Upper lobe of left lung (tissue), 4 donors: ENCODE data around the gene RBBP5.

Experiments used
- POLR2A ChIP-seq, 4 donors: fragments of 450-650 bp; IDR thresholded peaks; one replicate each; pipeline ENCODE4 v1.5.1; 2016 to 2017; ENCODE audit warnings: antibody characterized with exemption in 4 of 4, mild to moderate bottlenecking in 2 of 4
- POLR2AphosphoS5 ChIP-seq, 2 donors: sonication (generic); formaldehyde crosslinking; IDR thresholded peaks; one replicate each; pipeline ENCODE4 v1.5.1; 2017; ENCODE audit warnings: antibody characterized with exemption in 2 of 2
- TF ChIP-seq, protein P1 (sequence below), 6 experiments: fragments of 450-650 bp in 4 of 6; fragments of 200-600 bp in 2 of 6; sonication (generic) in 2 of 6; IDR thresholded peaks; one replicate each; pipeline ENCODE4 v1.5.1; 2016 to 2019; ENCODE audit warnings: antibody characterized with exemption in 6 of 6

DNA sequence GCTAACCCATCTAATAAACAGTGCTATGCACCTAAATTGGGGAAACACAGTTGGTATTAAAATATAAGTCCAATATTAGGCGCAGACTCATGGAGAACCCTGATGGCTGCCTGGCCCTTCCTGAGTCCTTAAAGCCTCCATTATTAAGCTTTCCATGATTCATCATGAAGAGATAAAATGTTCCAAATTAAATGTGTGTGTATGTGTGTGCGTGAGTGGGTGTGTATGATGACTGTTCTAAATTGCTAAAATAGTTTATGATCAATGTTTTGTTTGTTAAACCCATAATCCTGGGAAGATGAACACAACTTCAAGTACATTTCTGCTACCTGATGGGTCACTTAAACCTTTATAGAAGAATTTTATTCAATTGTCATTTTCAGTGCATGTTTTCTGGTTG lies 6.3 kb upstream of the RBBP5 start:
- TF ChIP-seq, protein P1, sequence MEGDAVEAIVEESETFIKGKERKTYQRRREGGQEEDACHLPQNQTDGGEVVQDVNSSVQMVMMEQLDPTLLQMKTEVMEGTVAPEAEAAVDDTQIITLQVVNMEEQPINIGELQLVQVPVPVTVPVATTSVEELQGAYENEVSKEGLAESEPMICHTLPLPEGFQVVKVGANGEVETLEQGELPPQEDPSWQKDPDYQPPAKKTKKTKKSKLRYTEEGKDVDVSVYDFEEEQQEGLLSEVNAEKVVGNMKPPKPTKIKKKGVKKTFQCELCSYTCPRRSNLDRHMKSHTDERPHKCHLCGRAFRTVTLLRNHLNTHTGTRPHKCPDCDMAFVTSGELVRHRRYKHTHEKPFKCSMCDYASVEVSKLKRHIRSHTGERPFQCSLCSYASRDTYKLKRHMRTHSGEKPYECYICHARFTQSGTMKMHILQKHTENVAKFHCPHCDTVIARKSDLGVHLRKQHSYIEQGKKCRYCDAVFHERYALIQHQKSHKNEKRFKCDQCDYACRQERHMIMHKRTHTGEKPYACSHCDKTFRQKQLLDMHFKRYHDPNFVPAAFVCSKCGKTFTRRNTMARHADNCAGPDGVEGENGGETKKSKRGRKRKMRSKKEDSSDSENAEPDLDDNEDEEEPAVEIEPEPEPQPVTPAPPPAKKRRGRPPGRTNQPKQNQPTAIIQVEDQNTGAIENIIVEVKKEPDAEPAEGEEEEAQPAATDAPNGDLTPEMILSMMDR (IDR thresholded peaks at IDR 0.05), result no peak
- TF ChIP-seq POLR2A (IDR thresholded peaks at IDR 0.05) (no peak), POLR2AphosphoS5 (IDR thresholded peaks at IDR 0.05) (no peak)
